ENCODE results near the gene SEMA5B.

The SEMA5B gene

GRCh38 chr3:123027292-123028232, at the start of gene SEMA5B:
SEMA5B (minus strand) TSS chr3:123027763; CDS start chr3:122961263, 66,500 bp downstream.
- no peak for DNase-seq (ENCODE audit: low read depth)

DNA sequence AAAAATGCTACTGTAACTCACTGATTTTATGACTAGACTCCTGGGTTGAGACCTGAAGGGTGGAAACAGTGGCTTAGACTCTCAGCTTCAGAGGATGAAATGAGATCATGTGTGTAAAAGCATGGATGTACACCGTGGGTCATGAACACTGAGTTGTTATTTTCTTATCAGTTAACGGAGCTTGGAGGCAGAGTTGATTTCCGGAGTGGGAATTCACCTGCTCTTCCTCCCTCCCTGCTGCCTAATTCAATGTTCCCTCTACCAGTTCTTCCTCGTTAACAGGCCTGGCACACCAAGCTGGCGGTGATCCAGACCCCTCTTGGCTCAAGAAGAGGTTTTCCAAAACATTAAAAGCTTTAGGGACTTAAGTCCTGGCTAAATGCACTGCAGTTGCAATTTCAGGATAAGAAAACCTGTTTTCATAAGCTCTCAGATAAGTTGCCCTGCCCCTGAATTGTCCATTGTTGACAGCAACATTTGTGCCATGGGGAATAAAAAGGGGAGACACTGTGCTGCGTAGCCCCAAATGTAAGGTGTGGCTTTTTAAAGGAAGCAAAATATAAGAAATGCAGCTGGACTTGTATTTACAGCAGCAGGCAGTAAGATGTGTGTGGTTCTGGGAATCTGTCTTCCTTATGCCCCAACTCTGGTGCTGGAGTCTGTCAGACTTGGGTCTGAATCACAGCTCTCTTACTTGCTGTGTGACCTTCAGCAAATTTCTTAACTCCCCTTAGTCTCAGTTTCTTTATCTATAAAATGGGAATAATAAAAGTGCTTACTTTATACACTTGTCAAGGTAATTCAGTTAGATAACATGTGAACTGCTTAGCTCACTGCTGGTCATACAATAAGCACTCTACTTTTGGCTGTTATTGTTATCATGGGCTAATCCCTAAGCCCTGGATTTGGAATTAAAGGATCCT, 49.2 kb upstream of the SEMA5B start:
- DNase-seq (ENCODE audit: low read depth): no peak

GRCh38 chr3:123076112-123076495, 48.5 kb upstream of the SEMA5B start:
- no peak for DNase-seq (ENCODE audit: low read depth)

DNA sequence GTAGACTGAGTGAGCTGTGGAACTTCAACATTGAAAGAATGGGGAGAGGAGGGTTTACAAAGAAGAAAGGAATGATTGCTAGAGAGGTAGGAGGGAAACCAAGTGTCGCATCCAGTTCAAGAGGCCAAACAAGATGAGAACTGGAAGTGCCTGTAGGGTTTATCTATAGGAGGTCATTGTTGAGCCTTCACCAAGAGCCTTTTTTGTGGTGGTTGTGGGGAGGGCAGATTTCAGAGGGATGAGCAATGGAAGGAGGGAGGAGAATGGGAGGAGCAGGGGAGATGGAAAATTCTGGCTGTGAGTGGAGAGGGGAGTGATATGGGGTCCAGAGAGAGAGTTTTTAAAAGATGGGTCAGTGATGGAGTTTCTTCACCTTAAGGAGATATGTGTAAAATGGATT, 47.8 kb upstream of the SEMA5B start:
- no peak for DNase-seq (ENCODE audit: low read depth)

- DNase-seq (ENCODE audit: low read depth): no peak
These were observed 45.0 kb upstream of the SEMA5B start for GRCh38 chr3:123072564-123072963.

- DNase-seq (ENCODE audit: low read depth): no peak
These were observed 44.6 kb upstream of the SEMA5B start for GRCh38 chr3:123072152-123072551.

DNA sequence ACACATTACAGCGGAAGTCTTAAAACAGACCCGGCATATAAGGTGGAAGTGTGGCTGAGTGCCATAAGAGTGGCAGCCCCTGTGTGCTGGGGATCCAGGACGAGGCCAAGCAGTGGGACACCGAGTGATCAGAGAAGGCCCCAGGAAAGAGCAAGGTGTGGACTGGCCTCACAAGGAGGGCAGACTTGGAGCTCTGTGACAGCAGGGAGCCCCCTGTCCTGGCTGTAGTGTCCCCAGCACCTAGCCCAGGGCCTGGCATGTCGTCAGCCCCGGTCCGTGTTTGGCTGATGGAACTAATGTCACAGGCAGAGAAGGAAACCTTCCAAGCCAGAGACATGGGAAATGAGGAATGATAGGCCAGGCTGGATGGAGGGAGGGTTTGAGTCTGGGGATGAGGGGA, 44.0 kb upstream of the SEMA5B start:
- DNase-seq (ENCODE audit: low read depth): no peak

- no peak for DNase-seq (ENCODE audit: low read depth)
These were observed 43.6 kb upstream of the SEMA5B start for GRCh38 chr3:123071146-123071545.

DNA sequence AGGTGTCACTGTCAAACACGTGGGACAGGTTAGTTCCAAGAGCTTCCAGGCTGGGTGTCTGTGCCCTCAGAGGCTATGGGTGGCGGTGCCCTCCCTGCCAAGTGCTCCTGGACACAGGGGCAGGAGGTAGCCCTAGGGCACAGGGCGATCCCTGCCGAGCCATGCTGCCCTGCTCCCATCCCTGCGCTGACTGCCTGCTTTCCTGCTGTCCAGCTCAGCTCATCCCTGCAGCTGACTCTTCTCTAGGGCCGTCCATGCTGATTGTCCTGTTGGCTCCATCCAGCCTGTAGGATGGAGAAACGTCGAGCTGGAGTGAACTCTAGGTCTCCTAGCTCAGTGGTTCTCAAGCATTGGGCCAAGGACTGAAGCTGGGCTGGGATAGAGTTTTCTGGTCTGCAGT, 42.9 kb upstream of the SEMA5B start:
- no peak for DNase-seq (ENCODE audit: low read depth)

DNA sequence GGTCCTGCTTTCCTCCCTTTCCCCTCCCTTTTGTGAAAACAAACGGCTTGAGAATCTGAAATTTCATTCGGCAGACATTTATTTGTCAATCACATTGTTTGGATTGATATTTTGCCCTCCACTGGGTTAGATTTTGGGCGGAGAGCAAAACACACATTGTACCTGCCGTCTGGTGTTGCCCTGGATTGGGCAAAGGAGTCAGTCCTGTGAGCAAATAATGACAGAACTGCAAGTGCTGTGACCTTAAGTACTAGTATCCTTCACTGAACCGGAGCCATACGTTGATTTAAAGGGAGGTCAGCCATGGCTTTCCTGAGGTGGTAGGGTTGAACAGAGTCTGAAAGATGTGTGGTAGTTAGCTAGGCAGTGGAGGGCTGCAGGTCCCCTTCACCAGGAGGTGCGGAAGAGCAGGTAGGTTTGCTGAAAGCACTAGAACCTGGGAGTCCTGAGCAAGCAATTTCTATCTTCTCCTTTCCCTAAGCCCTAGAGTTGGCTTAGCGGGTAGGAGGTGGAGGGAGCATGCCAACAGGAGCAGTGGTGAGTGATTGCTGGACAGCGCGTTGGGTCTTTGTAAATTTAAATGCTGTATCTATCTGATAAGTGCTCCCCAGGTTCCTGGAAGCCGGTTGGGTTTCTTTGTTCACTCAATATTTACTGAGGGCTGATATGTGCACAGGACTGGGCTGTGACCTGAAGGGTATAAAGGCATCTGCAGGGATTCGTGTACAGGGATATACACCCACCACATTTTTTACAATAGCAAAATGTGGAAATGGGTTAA, 41.2 kb upstream of the SEMA5B start:
- DNase-seq (ENCODE audit: low read depth): no peak

DNA sequence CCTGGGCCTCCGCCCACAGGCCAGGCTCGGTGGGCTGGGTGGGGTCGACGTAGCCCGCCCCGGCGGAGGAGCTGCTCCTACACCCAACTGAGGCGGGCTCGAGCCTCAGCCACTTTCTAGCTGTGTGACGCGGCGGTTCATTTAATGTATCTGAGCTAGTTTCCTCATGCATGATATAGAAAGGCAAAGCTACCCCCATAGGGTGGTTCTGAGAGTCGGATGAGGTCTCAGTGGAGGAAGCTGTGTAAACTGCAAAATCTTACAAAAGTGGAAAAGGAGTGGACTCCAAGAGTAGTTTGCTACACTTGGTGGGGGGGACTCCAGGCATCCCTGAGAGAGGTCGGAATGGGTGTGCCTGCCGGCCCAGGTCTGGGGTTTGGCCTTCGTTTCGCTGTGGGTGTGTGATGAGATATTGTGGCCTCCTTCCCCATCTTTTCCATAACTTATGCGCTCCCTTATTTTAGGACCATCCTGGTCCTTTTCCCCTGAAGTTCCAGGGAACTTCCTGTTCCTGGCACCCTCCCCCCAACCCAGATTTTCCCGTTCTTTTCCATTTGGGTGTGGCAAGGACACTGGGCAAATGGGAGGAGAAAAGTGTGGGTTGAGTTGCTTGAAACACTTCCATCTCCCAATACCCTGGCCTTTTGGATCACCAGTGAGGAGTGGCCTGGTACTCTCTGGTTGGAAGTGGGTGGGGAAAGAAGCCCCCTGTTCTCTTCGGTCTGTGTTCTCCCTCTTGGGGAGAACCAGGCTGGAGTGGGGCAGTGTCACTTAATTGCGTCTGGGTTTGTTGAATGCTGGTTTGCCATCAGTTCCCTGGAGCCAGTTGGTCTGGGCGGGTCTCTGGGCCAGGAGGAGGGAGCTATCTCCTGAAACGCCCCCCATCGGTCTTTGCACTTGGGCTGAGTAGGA, 40.4 kb upstream of the SEMA5B start:
- DNase-seq (ENCODE audit: low read depth): no peak

DNA sequence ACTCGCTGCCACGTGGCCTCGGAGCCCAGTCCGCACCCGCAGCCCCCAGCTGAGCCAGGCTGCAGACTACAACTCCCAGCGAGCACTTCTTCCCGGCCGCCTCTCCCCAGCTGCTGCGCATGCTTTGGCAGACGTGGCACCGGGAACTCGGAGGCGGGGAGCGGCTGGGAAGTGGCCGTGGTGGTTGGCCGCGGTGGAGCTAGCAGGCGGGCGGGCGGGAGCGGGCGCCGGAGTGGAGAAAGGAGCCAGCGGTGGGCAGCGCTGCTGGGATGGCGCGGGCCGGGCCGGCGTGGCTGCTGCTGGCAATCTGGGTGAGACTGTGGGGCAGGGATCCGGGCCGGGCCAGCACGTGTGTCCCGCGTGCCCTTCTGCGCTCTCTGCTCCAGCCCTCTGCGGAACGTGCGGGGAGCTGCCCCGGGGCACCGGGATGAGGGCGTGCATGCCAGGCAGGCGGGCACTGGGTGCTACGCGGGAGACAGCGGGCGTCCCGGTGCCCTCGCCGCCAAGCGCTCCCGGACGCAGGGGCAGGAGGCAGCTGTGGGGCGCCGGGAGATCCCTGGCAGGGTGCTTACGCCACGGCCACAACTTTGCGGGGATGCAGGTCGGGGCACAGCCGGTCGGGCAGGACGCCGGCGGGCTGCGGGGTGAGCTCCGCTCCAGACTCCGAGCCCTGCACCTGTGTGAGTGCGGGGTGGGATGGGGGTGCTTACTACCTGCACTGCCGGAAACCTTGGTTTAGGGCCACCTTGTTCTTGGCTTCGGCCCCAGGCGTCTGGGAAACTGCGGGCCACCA, 39.5 kb upstream of the SEMA5B start, which contains the start of gene PDIA5:
TSS of gene PDIA5 (plus strand) at position 130 of the 793 bp plus-strand sequence. CDS start at position 270, 140 bp downstream.
- no peak for DNase-seq (ENCODE audit: low read depth)

DNA sequence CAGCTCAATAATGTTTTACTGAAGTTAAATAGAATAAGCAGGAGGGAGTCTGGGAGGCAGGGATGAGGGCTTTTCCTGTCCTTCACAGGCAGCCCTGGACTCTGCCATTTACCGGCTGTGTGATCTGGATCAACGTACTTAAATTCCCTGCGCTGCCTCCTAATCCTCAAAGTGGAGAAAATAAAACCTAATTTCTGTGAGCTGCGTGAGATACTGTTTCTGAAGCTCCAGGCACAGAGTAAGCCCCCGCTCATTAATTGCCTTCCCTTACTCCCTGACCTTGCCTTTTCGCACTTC, 39.0 kb upstream of the SEMA5B start:
- DNase-seq (ENCODE audit: low read depth): no peak

DNA sequence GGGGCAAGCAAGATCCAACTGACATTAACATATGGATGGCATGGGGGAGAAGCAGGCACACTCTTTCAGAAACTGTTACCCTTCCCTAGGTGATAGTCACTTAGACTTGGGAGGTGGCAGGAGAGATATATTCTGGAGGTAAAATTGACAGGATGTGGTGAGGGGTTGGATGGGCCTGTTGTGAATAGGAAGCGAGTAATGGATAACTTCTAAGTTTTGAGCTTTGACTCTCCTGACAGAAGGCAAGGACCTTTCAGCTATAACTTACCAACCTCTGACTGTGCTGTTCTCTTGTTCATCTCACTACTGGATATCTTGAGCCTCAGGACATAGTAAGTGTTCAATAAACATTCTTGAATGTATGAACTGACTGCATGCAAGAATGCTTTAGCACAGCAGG, 37.4 kb upstream of the SEMA5B start:
- no peak for DNase-seq (ENCODE audit: low read depth)

DNA sequence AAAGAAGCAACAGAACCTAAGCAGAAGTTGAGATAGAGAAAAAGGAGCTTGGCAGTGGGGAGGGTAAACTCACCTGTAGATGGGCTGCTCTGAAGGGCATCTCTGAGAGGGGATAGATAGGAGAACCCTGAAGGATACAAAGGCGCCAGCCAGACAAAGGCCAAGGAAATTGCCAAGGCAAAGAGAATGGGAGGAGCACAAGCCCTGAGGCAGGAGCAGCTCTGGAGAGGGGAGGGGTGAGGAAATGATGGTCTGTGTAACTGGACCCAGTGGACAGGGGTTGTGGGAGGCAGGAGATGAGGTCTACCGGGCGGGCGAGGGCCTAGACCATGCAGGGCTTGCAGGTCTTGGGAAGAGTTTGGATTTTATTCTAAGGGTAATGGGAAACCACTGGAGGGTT, 36.9 kb upstream of the SEMA5B start:
- DNase-seq (ENCODE audit: low read depth): no peak

DNA sequence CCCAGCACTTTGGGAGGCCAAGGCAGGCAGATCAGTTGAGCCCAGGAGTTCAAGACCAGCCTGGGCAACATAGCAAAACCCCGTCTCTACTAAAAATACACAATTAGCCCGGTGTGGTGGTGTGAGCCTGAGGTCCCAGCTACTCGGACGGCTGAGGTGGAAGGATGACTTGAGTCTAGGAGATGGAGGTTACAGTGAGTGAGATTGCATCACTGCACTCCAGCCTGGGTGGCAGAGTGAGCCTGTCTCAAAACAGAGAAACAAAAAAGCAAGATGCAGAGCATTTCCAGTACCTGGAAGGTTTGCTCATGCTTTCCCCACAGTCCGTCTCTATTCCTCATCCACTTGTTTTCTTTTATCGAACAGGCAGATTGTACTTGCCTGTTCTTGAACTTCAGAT, 35.5 kb upstream of the SEMA5B start:
- DNase-seq (ENCODE audit: low read depth): no peak

GRCh38 chr3:123061856-123062255, 34.3 kb upstream of the SEMA5B start:
- DNase-seq (ENCODE audit: low read depth): no peak

DNA sequence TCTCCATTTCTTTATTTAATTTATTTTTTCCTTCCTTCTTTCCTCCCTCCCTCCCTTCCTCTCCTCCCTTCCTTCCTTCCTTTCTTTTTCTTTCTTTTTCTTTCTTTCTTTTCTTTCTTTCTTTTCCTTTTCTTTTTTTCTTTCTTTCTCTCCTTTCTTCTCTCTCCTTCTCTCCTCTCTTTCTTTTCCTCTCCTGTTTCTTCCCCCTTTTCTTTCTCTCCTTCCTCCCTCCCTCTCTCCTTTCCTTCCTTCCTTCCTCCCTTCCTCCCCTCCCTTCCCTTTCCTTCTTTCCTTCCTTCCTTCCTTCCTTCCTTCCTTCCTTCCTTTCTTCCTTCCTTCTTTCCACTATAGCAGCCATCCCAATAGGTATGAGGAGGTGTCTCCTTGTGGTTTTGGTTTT, 32.5 kb upstream of the SEMA5B start:
- DNase-seq (ENCODE audit: low read depth): no peak

GRCh38 chr3:123058505-123058904, 30.9 kb upstream of the SEMA5B start:
- DNase-seq (ENCODE audit: low read depth): no peak

- DNase-seq (ENCODE audit: low read depth): no peak
These were observed 27.8 kb upstream of the SEMA5B start for GRCh38 chr3:123055352-123055751.

Measured in T-helper 22 cell (primary cell).